Fibroblast of skin of right biceps (primary cell): ENCODE measurements around the gene MED12L.

Source experiments
- DNase-seq: peaks from one replicate; pipeline ENCODE4 v3.0.0-alpha.2; 2013

MED12L gene

GRCh38 chr3:151306168-151306810 is 220.8 kb downstream of the MED12L start:
- DNase-seq = no peak

GRCh38 chr3:151307131-151307530 is 221.7 kb downstream of the MED12L start:
- DNase-seq = no peak

- DNase-seq = peak; percentile 34
These were observed 222.4 kb downstream of the MED12L start for GRCh38 chr3:151307583-151308488.

GRCh38 chr3:151309566-151309965 is 224.1 kb downstream of the MED12L start:
- DNase-seq = no peak

GRCh38 chr3:151312972-151313371 is 227.5 kb downstream of the MED12L start:
- no peak for DNase-seq

GRCh38 chr3:151314137-151314536 is 228.7 kb downstream of the MED12L start:
- no peak for DNase-seq

GRCh38 chr3:151314593-151314992 is 229.1 kb downstream of the MED12L start:
- no peak for DNase-seq

- DNase-seq = peak; percentile 67
These were observed 229.7 kb downstream of the MED12L start for GRCh38 chr3:151315136-151315535.

GRCh38 chr3:151315846-151316245 is 230.4 kb downstream of the MED12L start:
- no peak for DNase-seq

GRCh38 chr3:151316267-151316991 is 231.0 kb downstream of the MED12L start, which contains the start of gene GPR87:
GPR87 (minus strand) TSS chr3:151316820; CDS start chr3:151300100, 16,720 bp downstream.
- DNase-seq = peak; percentile 67

- peak; percentile 82 for DNase-seq
These were observed 232.8 kb downstream of the MED12L start for GRCh38 chr3:151318313-151318712.

- DNase-seq = no peak
These were observed 233.5 kb downstream of the MED12L start for GRCh38 chr3:151318991-151319390.

- DNase-seq = peak; percentile 79
These were observed 234.2 kb downstream of the MED12L start for GRCh38 chr3:151319628-151320027.

- no peak for DNase-seq
These were observed 234.7 kb downstream of the MED12L start for GRCh38 chr3:151320131-151320530.

GRCh38 chr3:151321526-151321925 is 236.1 kb downstream of the MED12L start:
- DNase-seq = no peak

- no peak for DNase-seq
These were observed 237.0 kb downstream of the MED12L start for GRCh38 chr3:151322511-151322910.

GRCh38 chr3:151327571-151328198 is 242.2 kb downstream of the MED12L start:
- DNase-seq = peak; percentile 38

GRCh38 chr3:151328298-151328995 is 243.0 kb downstream of the MED12L start:
- no peak for DNase-seq

GRCh38 chr3:151329363-151329762 is 243.9 kb downstream of the MED12L start, which contains the start of gene P2RY13:
P2RY13 (minus strand) TSS chr3:151329549; CDS start chr3:151329528, 21 bp downstream.
- no peak for DNase-seq

GRCh38 chr3:151330379-151330778 is 244.9 kb downstream of the MED12L start:
- DNase-seq = no peak

- DNase-seq = no peak
These were observed 245.4 kb downstream of the MED12L start for GRCh38 chr3:151330899-151331298.

- no peak for DNase-seq
These were observed 246.2 kb downstream of the MED12L start for GRCh38 chr3:151331696-151332095.
